ENCODE data around the gene WRNIP1.

WRNIP1 gene

GRCh38 chr6:2783188-2783963 is 18.2 kb downstream of the WRNIP1 start:
- H3K4me3 ChIP-seq (ENCODE audit: low read depth, low read length): no peak overlapping the region
- no peak for TF ChIP-seq CTCF (IDR thresholded peaks at IDR 0.05; ENCODE audit: low read depth, low read length)
- H3K36me3 ChIP-seq: peaks cover 52% of the 10 kb centered on the region
- H3K27me3 ChIP-seq: no peaks in the 10 kb centered on the region
- no peak for DNase-seq
- H3K4me1 ChIP-seq: no peaks in the 10 kb centered on the region
- no peaks in the 10 kb centered on the region for H3K9me3 ChIP-seq

GRCh38 chr6:2784061-2784460 is 18.9 kb downstream of the WRNIP1 start:
- TF ChIP-seq CTCF (IDR thresholded peaks at IDR 0.05; ENCODE audit: low read depth, low read length): no peak
- Histone ChIP-seq H3K27me3 (no peaks in the 10 kb centered on the region), H3K4me1 (no peaks in the 10 kb centered on the region), H3K36me3 (peaks cover 50% of the 10 kb centered on the region), H3K4me3 (ENCODE audit: low read depth, low read length) (no peak overlapping the region), H3K9me3 (no peaks in the 10 kb centered on the region)
- DNase-seq: no peak

- no peak for DNase-seq
- no peak overlapping the region for H3K4me3 ChIP-seq (ENCODE audit: low read depth, low read length)
- no peaks in the 10 kb centered on the region for H3K4me1 ChIP-seq
- no peaks in the 10 kb centered on the region for H3K9me3 ChIP-seq
- no peak for TF ChIP-seq CTCF (IDR thresholded peaks at IDR 0.05; ENCODE audit: low read depth, low read length)
- peaks cover 41% of the 10 kb centered on the region for H3K36me3 ChIP-seq
- no peaks in the 10 kb centered on the region for H3K27me3 ChIP-seq
Measured at GRCh38 chr6:2784930-2785329, 19.7 kb downstream of the WRNIP1 start.

- Histone ChIP-seq H3K36me3 (peaks cover 30% of the 10 kb centered on the region), H3K27me3 (no peaks in the 10 kb centered on the region), H3K4me1 (no peaks in the 10 kb centered on the region), H3K4me3 (ENCODE audit: low read depth, low read length) (no peak overlapping the region), H3K9me3 (no peaks in the 10 kb centered on the region)
- DNase-seq: no peak
- no peak for TF ChIP-seq CTCF (IDR thresholded peaks at IDR 0.05; ENCODE audit: low read depth, low read length)
Measured at GRCh38 chr6:2786269-2786668, 21.1 kb downstream of the WRNIP1 start.

- DNase-seq: peak; percentile 64
- no peaks in the 10 kb centered on the region for H3K4me1 ChIP-seq
- H3K4me3 ChIP-seq (ENCODE audit: low read depth, low read length): no peak overlapping the region
- no peaks in the 10 kb centered on the region; the same call in none of the 2 replicates for H3K36me3 ChIP-seq
- H3K27me3 ChIP-seq: no peaks in the 10 kb centered on the region
- no peaks in the 10 kb centered on the region for H3K9me3 ChIP-seq
- TF ChIP-seq CTCF (IDR thresholded peaks at IDR 0.05; ENCODE audit: low read depth, low read length): peak; percentile 91
Measured at GRCh38 chr6:2790588-2791449, 25.6 kb downstream of the WRNIP1 start.

All from BE2C (cell line).